ENCODE measurements around the gene JAKMIP1.
"Not testable (repeated sequence)": the region's sequence is repeated elsewhere in the genome, so short reads cannot be mapped to it uniquely, and the experiment has no call there.

JAKMIP1 gene

GRCh38 chr4:6013564-6013963, 186.8 kb downstream of the JAKMIP1 start:
- DNase-seq (ENCODE audit: low read depth): no peak

GRCh38 chr4:6012200-6012599, 188.1 kb downstream of the JAKMIP1 start:
- no peak for DNase-seq (ENCODE audit: low read depth)

GRCh38 chr4:6011686-6012085, 188.7 kb downstream of the JAKMIP1 start:
- no peak for DNase-seq (ENCODE audit: low read depth)

- no peak for DNase-seq (ENCODE audit: low read depth)
Observed at GRCh38 chr4:6011271-6011671, 189.1 kb downstream of the JAKMIP1 start.

- DNase-seq (ENCODE audit: low read depth): no peak
Observed at GRCh38 chr4:6010789-6011188, 189.6 kb downstream of the JAKMIP1 start.

- no peak for DNase-seq (ENCODE audit: low read depth)
Observed at GRCh38 chr4:6009452-6009851, 190.9 kb downstream of the JAKMIP1 start.

GRCh38 chr4:6008766-6009385, 191.5 kb downstream of the JAKMIP1 start:
- no peak for DNase-seq (ENCODE audit: low read depth)

GRCh38 chr4:6008092-6008551, 192.2 kb downstream of the JAKMIP1 start:
- no peak for DNase-seq (ENCODE audit: low read depth)

- no peak for DNase-seq (ENCODE audit: low read depth)
Observed at GRCh38 chr4:6005175-6005574, 195.2 kb downstream of the JAKMIP1 start.

GRCh38 chr4:6003485-6003884, 196.9 kb downstream of the JAKMIP1 start:
- not testable (repeated sequence) for DNase-seq (ENCODE audit: low read depth)

GRCh38 chr4:6002926-6003325, 197.4 kb downstream of the JAKMIP1 start:
- no peak for DNase-seq (ENCODE audit: low read depth)

GRCh38 chr4:6002492-6002833, 197.9 kb downstream of the JAKMIP1 start:
- no peak for DNase-seq (ENCODE audit: low read depth)

GRCh38 chr4:6001680-6002491, 198.5 kb downstream of the JAKMIP1 start:
- DNase-seq (ENCODE audit: low read depth): no peak

- no peak for DNase-seq (ENCODE audit: low read depth)
Observed at GRCh38 chr4:5999830-6000365, 200.5 kb downstream of the JAKMIP1 start.

- no peak for DNase-seq (ENCODE audit: low read depth)
Observed at GRCh38 chr4:5999356-5999755, 201.0 kb downstream of the JAKMIP1 start.

GRCh38 chr4:5998333-5998936, 201.9 kb downstream of the JAKMIP1 start:
- peak; percentile 10 for DNase-seq (ENCODE audit: low read depth)

GRCh38 chr4:5996641-5997040, 203.7 kb downstream of the JAKMIP1 start:
- no peak for DNase-seq (ENCODE audit: low read depth)

- DNase-seq (ENCODE audit: low read depth): no peak
Observed at GRCh38 chr4:5995901-5996623, 204.3 kb downstream of the JAKMIP1 start.

- DNase-seq (ENCODE audit: low read depth): no peak
Observed at GRCh38 chr4:5993876-5994811, 206.2 kb downstream of the JAKMIP1 start.

GRCh38 chr4:5993346-5993745, 207.0 kb downstream of the JAKMIP1 start:
- not testable (repeated sequence) for DNase-seq (ENCODE audit: low read depth)

GRCh38 chr4:5992828-5993321, 207.5 kb downstream of the JAKMIP1 start:
- DNase-seq (ENCODE audit: low read depth): no peak

All from HS-5 (cell line).